ENCODE results near the gene ATG4C. TPM values are rescaled to one million over a fixed set of nuclear protein-coding genes. Genes with fewer than 3 reads are reported as not detected.
A peak's percentile ranks its signal among the peaks of the same experiment; 100 is the strongest.
"Not testable (repeated sequence)": the region's sequence is repeated elsewhere in the genome, so short reads cannot be mapped to it uniquely, and the experiment has no call there.

Gene ATG4C
- polyA plus RNA-seq, 1 donor from 2014 or later, result 29.1 TPM

DNA sequence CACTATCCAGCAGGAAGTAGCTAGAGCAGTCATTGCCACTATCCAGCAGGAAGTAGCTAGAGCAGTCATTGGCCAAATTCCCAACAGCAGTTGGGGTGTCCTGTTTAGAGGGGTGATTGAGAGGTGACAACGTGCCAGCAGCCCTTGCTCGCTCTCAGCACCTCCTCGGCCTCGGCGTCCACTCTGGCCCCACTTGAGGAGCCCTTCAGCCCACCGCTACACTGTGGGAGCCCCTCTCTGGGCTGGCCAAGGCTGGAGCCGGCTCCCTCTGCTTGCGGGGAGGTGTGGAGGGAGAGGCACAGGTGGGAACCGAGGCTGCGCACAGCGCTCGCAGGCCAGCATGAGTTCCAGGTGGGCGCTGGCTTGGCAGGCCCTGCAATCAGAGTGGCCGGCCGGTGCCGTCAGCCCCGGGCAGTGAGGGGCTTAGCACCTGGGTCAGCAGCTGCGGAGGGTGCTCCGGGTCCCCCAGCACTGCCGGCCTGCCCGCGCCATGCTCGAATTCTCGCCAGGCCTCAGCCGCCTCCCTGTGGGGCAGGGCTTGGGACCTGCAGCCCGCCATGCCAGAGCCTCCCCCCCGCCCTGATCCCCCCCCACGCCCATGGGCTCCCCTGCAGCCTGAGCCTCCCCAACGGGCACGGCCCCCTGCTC is 22.6 kb upstream of the ATG4C start:
- H3K4me3 Mint-ChIP-seq, H3K27me3 Mint-ChIP-seq, H3K36me3 Mint-ChIP-seq, H3K4me1 Mint-ChIP-seq, H3K9me3 Mint-ChIP-seq: not testable (repeated sequence)
- H3K27ac Mint-ChIP-seq, result peak overlapping the region in 1 of 3 donors; percentile 43

DNA sequence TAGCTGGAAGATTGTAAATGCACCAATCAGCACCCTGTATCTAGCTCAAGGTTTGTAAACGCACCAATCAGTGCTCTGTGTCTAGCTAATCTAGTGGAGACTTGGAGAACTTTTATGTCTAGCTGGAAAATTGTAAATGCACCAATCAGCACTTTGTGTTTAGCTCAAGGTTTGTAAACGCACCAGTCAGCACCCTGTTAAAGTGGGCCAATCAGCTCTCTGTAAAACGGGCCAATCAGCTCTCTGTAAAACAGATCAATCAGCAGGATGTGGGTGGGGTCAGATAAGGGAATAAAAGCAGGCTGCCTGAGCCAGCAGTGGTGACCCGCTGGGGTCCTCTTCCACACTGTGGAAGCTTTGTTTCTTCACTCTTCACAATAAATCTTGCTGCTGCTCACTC is 21.9 kb upstream of the ATG4C start:
- not testable (repeated sequence) for H3K27me3 Mint-ChIP-seq, H3K4me1 Mint-ChIP-seq, H3K9me3 Mint-ChIP-seq, H3K4me3 Mint-ChIP-seq, H3K36me3 Mint-ChIP-seq, H3K27ac Mint-ChIP-seq

DNA sequence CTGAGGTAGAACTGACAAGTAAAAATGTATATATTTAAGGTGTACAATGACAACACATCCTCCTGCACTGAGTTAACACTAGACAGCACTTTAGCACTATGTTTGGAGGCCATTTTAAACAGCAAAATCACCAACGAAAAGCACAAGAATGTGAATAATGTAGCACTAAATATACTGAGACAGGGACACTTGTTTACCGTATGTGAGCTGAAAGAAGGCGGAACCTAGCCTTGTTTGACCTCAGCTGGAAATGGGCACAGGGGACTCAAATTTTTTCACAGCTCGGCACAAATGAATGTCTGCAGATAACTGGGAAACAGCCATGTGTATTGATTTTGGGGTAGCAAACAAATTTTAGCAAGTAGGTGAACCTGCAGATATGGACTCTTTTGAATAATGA is 18.0 kb upstream of the ATG4C start:
- no peaks in the 10 kb centered on the region for H3K27me3 Mint-ChIP-seq
- H3K27ac Mint-ChIP-seq, result no peak overlapping the region
- H3K9me3 Mint-ChIP-seq, result no peaks in the 10 kb centered on the region
- H3K4me3 Mint-ChIP-seq, result no peak overlapping the region
- peaks cover 2% of the 10 kb centered on the region for H3K36me3 Mint-ChIP-seq
- no peaks in the 10 kb centered on the region for H3K4me1 Mint-ChIP-seq

DNA sequence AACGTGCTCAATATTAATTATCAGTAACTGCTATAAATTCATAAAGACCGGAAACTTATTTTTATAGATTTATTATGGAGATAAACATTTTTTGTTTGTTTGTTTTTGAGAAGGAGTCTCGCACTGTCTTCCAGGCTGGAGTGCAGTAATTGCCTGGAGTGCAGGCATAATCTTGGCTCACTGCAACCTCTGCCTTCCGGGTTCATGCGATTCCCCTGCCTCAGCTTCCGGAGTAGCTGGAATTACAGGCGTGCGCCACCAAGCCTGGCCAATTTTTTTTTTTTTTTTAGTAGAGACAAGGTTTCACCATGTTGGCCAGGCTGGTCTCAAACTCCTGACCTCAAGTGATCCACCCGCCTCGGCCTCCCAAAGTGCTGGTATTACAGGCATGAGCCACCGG is 15.4 kb upstream of the ATG4C start:
- H3K4me3 Mint-ChIP-seq, H3K27me3 Mint-ChIP-seq, H3K27ac Mint-ChIP-seq, H3K36me3 Mint-ChIP-seq, H3K4me1 Mint-ChIP-seq: not testable (repeated sequence)
- H3K9me3 Mint-ChIP-seq, result peaks cover 0 to 13% (median 7%) of the 10 kb centered on the region in 3 donors

DNA sequence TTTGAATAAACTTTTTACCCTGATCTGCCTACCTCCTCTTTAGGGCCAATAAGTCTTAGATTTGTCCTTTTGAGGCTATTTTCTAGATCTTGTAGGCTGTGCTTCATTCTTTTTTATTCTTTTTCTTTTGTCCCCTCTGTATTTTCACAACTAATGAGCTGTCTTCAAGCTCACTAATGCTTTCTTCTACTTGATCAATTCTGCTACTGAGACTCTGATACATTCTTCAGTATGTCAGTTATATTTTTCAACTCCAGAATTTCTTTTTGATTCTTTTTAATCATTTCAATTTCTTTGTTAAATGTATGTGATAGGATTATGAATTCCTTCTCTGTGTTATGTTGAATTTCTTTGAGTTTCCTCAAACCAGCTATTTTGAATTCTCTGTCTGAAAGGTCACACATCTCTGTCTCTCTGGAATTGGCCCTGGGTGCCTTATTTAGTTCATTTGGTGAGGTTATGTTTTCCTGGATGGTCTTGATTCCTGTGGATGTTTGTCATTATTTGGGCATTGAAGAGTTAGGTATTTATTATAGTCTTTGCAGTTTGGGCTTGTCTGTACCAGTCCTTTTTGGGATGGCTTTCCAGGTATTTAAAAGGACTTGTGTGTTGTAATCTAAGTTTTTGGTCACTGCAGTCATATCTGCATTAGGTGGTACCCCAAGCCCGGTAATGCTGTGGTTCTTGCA is 11.2 kb upstream of the ATG4C start:
- Mint-ChIP-seq H3K27ac (no peak overlapping the region), H3K9me3 (peaks cover 0 to 21% (median 10%) of the 10 kb centered on the region in 3 donors), H3K36me3 (no peaks in the 10 kb centered on the region), H3K4me3 (no peak overlapping the region), H3K4me1 (no peaks in the 10 kb centered on the region), H3K27me3 (no peaks in the 10 kb centered on the region)

DNA sequence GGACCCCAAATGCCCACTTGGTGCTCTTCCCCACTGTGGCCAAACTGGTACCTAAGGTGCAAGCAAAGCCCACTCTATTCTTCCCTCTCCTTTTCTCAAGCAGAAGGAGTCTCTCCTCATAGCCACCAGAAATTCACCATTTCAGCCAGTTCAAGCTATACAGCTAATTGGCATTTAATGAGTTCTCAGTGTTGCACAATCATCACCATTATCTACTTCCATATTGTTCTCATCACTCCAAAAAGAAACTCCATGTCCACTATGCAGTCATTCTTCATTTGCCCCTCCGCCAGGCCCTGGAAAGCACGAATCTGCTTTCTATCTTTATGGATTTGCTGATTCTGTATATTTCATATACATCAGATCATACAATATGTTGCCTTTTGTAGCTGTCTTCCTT is 9.9 kb upstream of the ATG4C start:
- H3K4me1 Mint-ChIP-seq, result no peaks in the 10 kb centered on the region
- H3K36me3 Mint-ChIP-seq, result no peaks in the 10 kb centered on the region

DNA sequence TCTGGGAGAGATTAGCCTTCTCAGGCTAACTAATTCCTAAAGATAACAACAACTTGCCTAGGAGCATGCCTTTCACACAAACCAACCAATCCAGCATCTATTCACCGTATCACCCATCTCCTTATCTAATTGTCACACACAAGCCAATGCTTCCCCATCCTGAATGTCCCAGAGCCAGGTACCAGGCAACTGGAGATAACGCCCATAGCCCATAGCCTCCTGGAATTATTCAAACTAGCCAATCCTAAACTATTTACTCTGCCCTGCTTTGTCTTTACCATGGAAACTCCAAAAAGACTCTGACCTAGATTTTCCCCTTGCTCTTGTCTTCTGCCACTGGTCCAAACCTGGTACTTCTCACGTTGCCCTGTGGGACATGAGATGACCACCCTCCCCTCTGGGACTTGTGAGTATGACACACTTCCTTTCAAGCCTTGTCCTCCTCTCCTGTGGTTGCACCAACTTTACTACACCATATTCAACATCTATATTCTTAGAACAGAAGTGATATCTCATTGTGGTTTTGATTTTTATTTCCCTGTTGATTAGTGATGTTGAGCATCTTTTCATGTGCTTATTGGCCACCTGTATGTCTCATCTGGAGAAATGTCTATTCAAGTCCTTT is 8.8 kb upstream of the ATG4C start:
- no peak overlapping the region for H3K27ac Mint-ChIP-seq
- H3K36me3 Mint-ChIP-seq, result no peaks in the 10 kb centered on the region
- no peaks in the 10 kb centered on the region for H3K4me1 Mint-ChIP-seq
- H3K9me3 Mint-ChIP-seq, result peaks cover 0 to 21% (median 10%) of the 10 kb centered on the region in 3 donors
- no peaks in the 10 kb centered on the region for H3K27me3 Mint-ChIP-seq
- H3K4me3 Mint-ChIP-seq, result no peak overlapping the region

More for the DNA sequence above, 9.9 kb upstream of the ATG4C start:
- Mint-ChIP-seq H3K4me3 (no peak overlapping the region), H3K27me3 (no peaks in the 10 kb centered on the region), H3K27ac (no peak overlapping the region), H3K9me3 (peaks cover 0 to 21% (median 10%) of the 10 kb centered on the region in 3 donors)

DNA sequence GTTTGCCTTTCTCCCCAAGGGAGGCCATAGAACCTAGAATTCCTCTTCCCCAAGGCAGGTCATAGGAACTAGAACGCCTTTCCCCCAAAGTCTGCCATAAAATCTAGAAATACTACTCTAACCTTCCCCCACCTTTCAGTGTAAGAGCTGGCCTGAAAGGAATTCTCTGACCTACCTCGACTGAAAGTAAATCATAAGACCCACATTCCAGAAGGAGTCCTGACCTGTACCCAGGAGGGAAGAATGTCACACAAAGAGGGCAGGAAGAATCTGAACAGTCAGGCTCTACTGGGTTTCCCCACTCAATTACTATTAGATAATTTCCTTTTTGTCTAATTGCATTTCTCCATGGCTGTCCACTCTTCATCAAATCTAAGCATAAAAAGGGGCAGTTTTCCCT is 5.7 kb upstream of the ATG4C start:
- no peak overlapping the region for H3K27ac Mint-ChIP-seq
- no peaks in the 10 kb centered on the region for H3K27me3 Mint-ChIP-seq
- peaks cover 0 to 8% (median 3%) of the 10 kb centered on the region in 3 donors for H3K9me3 Mint-ChIP-seq
- H3K4me3 Mint-ChIP-seq, result peak overlapping the region in 1 of 4 donors; percentile 33
- H3K36me3 Mint-ChIP-seq, result no peaks in the 10 kb centered on the region
- H3K4me1 Mint-ChIP-seq, result no peaks in the 10 kb centered on the region

DNA sequence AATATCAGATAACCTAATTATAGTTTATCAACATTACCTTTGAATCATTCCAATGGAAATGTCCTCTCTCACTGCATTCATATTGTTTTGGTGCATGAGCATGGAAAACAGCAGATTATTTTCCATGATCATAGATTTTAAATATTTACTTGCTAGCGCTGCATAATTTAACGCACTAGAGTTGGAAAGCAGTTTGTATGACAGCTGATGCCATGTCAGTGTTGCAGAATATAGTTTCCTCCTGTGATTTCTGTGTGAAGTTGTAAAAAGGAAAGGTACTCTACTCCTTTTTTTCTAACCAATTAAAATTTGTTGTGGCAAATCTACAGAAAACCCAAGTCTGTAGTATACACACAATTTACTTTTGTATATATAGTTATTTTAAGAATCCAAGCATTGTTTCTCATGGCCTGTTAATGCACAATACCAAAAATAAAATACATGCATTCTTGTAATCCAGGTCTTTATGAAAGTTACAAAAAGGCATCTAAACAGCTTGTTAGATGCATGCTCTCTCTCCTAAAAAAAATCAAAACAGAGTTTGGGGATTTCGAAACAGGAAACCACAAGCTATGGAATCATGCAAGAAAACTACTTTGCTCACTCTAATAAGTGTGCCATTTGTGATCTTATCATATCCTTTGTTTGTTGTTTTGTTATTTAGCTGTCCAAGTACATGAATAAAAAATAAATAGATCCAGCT is 1.9 kb upstream of the ATG4C start:
- Mint-ChIP-seq H3K27me3 (no peaks in the 10 kb centered on the region), H3K27ac (no peak overlapping the region), H3K4me1 (peaks cover 2 to 11% (median 11%) of the 10 kb centered on the region in 3 donors), H3K9me3 (no peaks in the 10 kb centered on the region), H3K36me3 (no peaks in the 10 kb centered on the region), H3K4me3 (peak overlapping the region in 2 of 4 donors; percentile 10 to 18)

DNA sequence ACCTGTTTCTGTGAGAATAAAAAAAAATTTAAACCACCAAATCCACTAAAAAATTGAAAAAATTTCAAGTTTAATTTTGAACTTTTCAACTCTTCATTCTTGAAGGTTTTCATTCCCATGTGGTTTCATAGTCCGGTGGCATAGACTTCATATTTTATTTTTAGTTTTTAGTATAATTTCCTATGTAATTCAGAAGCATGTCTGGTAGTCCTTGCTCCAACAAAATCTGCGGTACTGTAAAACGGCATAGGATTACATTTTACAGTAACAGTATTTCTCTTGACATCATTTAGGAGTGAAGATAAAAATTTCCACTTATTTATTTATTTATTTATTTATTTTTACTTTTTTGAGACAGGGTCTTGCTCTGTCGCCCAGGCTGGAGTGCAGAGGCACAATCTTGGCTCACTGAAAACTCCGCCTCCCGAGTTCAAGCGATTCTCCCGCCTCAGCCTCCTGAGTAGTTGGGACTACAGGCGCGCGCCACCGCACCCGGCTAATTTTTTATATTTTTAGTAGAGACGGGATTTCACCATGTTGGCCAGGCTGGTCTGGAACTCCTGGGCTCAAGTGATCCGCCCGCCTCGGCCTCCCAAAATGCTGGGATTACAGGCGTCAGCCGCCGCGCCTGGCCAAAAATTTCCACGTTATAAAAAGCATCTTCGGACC is 1.3 kb upstream of the ATG4C start:
- not testable (repeated sequence) for H3K27ac Mint-ChIP-seq, H3K36me3 Mint-ChIP-seq, H3K27me3 Mint-ChIP-seq, H3K9me3 Mint-ChIP-seq
- H3K4me3 Mint-ChIP-seq, result peak overlapping the region in 1 of 4 donors; percentile 18
- H3K4me1 Mint-ChIP-seq, result peaks cover 6 to 13% (median 13%) of the 10 kb centered on the region in 3 donors

DNA sequence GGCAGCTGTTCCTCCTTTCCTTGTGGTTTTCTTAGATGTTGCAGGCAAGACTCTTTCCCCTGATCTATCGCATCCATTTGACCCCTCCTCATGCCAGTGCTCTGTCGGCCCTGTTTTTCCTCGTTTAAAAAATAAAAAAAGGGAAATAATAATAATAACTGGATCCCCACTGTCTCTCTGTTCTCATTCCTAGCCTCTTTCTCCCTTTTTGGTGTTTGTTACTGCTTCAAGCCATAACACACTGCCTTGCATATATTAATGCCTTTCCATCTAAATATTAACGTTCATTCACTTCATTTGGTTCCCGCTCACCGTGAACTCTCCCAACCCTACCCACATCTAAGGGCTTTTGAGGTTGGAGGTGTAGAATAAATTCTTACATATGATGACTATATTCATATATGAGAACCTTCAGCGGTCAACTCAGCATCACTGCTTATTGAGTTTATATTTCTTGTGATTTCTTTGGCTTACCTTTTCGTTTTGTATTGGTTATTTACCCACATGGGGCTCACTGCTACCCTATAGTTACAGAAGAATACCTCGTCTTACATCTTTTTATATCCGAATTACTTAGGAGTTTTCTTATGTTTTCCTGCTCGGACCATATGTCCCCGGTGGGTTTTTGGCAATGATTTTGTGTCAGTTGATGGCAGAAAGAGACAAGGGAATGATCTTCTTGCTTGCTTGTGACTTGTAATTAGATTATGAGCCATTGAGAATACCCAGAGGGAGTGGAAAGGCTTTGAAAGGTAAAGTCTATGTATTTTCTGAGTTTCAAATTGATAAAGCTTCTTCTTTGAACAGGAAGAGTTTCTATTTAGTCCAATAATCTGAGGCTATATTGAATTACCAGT is 805 bp downstream of the ATG4C start:
- Mint-ChIP-seq H3K36me3 (no peaks in the 10 kb centered on the region), H3K9me3 (no peaks in the 10 kb centered on the region)

DNA sequence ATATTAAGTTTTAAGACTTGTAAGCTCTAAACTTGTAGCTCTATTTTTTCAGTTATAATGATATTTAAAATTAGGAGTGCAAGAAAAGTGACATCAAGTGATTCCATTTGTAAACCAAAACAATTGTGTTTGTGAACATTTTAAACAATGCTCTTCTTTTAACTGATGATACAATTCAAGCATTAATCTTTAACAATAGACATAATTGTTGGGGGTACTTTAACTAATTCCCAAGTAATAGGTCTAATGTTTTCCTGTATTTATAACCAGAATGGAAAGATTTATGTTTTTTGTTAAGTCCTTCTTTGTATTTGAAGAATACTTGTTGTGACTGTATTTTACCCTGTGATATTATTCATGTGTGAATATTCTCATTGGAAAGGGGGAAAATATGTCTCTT is 6.8 kb downstream of the ATG4C start:
- Mint-ChIP-seq H3K27ac (no peak overlapping the region), H3K4me3 (no peak overlapping the region), H3K27me3 (no peaks in the 10 kb centered on the region), H3K36me3 (no peaks in the 10 kb centered on the region), H3K9me3 (no peaks in the 10 kb centered on the region), H3K4me1 (peaks cover 34 to 47% (median 44%) of the 10 kb centered on the region in 3 donors)

More for the DNA sequence above, 805 bp downstream of the ATG4C start:
- Mint-ChIP-seq H3K27me3 (no peaks in the 10 kb centered on the region), H3K27ac (no peak overlapping the region), H3K4me1 (peaks cover 10 to 18% (median 13%) of the 10 kb centered on the region in 3 donors), H3K4me3 (no peak overlapping the region)

DNA sequence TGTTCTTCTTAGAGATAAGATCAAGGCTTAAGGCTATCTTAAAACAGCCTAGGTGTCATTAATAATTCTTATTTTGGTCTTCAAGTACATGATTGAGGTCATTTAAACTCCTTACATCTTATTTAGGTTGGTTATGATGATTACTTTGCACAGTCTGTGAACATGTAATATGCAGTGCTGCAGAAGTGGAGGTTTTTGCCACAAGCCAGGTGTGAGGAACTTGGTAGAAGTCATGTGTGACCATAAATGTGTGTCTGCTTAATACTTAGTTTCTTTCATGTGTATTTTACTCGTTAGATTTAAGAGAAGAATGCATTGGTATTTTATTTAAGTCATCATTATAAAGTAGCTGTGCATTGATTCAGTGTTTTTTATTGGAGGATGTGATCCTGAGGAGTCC is 10.1 kb downstream of the ATG4C start:
- Mint-ChIP-seq H3K27me3 (no peaks in the 10 kb centered on the region), H3K36me3 (no peaks in the 10 kb centered on the region), H3K4me1 (peaks cover 32 to 41% (median 34%) of the 10 kb centered on the region in 3 donors), H3K27ac (peak overlapping the region; percentile 9 to 89 (median 89)), H3K9me3 (no peaks in the 10 kb centered on the region), H3K4me3 (peak overlapping the region in 3 of 4 donors; percentile 19 to 58 (median 33))

DNA sequence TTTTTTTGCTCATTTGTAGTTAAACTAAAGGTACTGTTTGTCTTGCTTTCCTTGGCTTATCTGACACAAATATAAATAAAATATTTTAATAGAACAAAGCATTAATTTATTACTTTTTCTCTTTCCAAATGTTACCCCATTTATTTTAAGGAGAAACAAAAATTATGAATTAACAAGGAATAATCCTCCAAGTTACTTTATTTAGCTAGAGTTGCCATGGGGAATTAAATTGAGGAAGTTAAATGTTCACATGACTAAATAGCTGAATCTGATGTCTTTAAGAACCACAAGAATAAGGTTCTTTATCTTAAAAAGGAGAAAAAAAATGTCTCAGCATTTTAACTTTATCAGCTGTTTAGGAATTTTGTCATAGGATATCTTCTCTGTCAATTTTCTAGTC is 12.3 kb downstream of the ATG4C start:
- no peaks in the 10 kb centered on the region for H3K36me3 Mint-ChIP-seq
- no peaks in the 10 kb centered on the region for H3K9me3 Mint-ChIP-seq
- H3K27me3 Mint-ChIP-seq, result no peaks in the 10 kb centered on the region
- H3K4me1 Mint-ChIP-seq, result peaks cover 44 to 58% (median 45%) of the 10 kb centered on the region in 3 donors
- peak overlapping the region; percentile 71 to 91 (median 89) for H3K27ac Mint-ChIP-seq
- peak overlapping the region in 3 of 4 donors; percentile 59 to 86 (median 65) for H3K4me3 Mint-ChIP-seq
